ENCODE results near the gene MRPL20.
"Not testable (repeated sequence)": the region's sequence is repeated elsewhere in the genome, so short reads cannot be mapped to it uniquely, and the experiment has no call there.

The MRPL20 gene

DNA sequence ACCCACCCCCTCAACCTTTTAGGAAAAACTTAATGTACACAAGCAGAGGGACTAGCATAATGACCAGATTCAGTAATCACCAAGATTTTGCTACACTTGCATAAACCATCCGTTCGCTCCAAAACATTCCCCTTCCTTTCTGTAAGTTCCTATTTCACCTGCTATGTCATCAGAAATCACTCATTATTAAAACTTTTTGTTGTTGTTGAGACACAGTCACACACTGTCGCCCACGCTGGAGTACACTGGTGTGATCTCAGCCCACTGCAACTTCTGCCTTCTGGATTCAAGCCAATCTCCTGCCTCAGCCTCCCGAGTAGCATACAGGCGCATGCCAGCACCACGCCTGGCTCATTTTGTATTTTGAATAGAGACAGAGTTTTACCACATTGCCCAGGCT lies 3.4 kb downstream of the MRPL20 start:
- DNase-seq, result no peak

DNA sequence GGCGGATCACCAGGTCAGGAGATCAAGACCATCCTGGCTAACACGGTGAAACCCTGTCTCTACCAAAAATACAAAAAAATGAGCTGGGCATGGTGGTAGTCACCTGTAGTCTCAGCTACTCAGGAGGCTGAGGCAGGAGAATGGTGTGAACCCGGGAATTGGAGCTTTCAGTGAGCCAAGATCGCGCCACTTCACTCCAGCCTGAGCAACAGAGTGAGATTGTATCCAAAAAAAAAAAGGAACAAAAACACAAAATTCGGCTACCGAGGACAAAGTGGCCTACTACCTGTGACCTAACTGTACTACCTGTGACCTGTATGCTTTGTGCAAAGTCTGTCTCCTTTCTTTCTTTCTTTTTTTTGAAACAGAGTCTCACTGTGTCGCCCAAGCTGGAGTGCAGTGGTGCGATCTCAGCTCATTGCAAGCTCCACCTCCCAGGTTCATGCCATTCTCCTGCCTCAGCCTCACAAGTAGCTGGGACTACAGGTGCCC lies 4.1 kb downstream of the MRPL20 start:
- not testable (repeated sequence) for DNase-seq

DNA sequence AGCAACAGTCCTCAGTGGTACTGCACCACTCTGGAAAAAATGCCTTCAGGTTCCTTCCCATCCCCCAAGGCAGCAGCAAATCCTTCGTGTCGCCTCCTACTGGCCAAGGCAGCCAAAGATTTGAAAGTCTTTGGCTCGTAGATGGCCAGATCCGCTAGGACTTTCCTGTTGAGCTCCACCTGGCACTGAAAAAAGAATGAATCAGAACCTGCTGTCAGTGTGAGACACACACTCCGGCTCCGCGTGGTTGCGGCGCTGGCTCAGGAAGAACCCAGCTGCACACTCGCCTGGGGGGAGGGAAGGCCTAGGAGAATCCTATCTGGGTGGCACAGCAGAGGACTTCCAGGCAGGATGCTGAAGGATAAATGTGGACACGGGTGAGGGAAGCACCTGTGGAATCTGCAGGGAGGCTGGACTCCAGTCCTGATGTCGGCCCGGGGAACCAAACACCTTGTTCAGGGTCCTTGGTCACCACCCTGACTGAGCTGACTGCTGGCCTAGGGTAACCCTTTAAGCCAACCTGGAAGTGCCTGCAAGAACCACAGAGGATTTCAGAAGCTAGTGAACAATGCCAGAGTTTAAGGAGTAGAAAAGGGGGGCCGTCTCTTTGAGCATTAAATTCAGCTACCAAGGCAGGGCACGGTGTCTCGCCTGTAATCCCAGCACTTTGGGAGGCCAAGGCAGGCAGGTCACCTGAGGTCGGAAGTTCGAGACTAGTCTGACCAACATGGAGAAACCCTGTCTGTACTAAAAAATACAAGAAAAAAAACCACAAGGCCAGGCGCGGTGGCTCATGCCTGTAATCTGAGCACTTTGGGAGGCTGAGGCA lies 4.8 kb downstream of the MRPL20 start:
- peak in 1 of 5 donors; percentile 24 for DNase-seq

DNA sequence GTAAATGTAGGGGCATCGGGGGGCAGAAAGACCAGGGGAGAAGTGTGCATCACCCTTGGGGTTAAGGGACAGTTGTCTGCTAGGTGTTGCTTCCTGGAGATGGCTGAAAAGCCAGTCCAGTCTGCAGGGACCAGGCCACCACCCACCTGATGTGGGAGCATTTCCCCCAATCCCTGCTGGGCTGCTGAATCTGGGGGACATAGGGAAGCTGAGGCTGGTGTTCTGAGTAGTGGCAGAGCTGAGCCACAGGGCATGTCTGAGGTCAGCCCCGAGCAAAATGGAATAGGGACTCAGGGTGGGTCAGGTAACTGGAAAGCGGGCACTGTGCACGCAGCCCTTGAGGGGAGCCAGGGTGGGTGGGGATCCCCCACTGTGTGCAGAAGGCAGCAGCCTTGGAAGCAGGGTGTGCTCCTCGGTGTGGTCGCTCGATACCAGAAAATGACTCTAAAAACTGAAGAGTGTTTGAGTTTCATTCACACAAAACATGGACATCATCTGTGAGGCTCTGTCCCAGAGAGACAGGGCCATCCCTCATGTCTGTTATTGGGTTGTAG lies 5.6 kb downstream of the MRPL20 start:
- no peak for DNase-seq

DNA sequence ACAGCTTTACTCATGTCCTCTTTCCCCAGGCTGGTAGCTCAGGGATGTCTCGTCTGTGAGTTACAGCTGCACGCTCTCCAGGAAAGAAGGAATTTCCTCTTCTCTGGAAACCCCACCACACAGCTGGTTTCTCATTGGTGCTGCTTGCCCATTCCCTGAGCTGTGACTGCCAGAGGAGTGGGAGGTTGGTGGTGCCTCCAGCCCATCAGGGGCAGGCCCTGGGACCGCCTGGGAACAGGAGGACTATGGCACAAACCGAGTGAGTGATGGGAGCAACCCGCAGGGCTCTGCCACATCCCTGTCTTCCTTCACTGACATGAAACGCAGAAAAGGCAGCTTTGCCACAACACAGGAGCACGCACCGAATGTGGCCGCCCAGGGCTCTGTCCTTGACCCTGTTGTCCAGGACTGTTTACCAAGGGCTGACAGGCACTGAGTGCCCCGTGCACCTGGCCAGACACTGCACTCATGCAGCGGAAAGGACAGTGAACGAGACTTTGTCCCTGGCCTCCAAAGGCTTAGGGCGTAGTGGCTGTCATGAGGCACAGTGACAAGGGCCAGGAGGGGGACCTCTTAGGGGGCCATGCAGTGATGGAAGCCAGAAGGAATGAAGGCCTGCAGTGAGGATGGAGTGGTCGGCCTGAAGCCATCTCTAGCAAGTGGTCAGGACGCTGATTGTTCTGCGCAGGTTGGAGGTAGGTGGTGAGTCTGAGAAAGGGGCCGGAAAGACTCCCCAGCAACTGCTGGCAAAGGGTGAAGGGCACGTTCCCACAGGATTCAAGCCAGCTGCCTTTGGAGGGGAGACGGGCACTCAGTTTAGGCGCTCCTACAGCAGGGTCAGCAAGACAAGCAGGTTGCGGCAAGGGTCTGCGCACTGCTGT lies 6.3 kb downstream of the MRPL20 start:
- no peak for DNase-seq

DNA sequence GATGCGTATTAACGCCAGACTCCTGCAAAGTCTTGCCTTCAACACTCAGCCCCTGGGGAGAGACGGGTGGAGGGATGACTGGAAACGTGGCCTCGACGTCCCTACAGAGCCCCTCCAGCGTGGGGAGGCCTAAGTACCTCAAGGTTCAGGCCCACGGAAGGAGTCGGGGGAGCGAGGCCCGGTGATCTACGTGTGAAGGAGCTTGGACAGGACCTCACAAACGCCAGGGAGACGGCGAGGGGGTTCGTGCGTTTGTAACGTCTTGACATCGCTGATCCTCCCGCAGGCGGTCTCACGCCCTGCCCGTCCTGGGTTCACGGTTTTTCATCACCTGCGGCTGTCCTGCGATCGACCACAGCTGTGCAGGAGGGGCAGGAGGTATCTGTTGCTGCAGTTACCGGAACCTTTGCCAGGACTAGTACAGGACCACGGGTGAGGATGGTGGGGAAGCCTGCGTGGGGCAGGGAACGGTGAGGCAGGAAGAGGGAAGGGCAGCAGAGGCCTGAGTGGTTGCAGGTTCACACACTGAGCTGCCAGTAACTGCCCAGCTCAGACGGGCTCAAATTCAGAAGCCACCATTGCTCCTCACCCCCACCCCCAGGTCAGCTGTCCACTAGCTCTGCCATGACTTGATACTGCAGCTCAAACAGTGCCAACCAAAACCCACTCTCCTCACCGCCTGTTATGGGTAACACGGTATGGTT lies 7.1 kb downstream of the MRPL20 start:
- no peak for DNase-seq

DNA sequence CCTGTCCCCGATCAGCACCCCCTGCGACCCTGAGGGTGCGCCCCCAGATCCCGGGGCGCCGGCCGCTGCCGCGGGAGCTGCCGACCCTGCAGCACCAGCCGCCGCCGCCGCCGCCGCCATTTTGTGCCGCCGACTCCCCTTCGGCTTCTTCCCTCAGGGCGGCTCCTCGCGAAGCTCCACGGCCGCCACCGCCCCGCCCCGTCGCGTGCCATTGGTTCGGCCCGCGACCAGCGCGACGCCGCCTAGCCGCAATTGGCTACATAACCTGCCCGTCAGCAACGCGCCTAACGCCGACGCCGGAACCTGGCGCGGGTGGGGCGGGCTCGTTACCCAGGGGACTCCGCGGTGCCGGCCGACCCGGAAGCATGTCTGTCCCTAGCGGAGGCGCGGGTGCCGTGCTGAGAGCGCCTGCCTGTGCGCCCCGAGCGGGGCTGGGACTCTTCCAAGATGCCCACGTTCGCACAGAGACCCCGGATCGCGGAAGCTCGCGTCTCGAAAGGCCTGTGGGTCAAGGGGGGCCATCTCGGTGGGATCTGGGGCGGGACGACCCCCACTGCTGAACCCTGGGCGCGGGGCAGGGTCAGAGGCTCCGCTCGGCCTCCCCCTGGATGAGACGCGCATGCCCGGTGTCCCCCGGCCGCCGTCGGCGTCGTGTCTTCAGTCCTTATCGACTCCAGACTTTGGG lies 7.8 kb downstream of the MRPL20 start, which contains the start of gene CCNL2:
Gene CCNL2 (minus strand): TSS at position 149 of the 685 bp plus-strand sequence. CDS start 29 bp downstream, at position 120.
- peak; percentile 98 to 100 (median 99) for DNase-seq

DNA sequence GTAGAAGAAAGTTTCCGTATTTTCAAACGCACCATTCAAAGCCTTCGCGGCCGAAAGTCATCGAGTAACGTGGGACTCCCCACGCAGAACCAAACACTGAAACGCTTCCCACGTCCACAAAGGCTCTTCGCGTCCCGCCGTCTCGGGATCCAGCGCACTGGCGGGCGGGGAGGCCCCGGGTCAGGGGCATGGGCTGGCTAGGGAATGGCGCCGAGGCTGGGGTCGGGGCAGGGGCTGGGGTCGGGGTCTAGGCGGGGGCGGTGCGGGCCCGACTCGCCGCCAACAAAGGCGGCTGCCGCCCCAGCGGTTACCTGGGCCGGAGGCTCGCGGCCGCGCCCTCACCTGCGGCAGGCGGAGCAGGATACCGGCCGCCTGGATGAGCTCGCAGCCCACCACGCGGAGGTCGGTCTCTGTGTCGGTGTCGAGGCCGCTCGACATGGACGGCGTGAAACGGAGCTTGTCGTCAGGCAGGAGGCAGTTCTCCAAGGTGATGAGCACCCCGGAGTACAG lies 8.4 kb downstream of the MRPL20 start:
- peak in 1 of 5 donors; percentile 24 for DNase-seq

DNA sequence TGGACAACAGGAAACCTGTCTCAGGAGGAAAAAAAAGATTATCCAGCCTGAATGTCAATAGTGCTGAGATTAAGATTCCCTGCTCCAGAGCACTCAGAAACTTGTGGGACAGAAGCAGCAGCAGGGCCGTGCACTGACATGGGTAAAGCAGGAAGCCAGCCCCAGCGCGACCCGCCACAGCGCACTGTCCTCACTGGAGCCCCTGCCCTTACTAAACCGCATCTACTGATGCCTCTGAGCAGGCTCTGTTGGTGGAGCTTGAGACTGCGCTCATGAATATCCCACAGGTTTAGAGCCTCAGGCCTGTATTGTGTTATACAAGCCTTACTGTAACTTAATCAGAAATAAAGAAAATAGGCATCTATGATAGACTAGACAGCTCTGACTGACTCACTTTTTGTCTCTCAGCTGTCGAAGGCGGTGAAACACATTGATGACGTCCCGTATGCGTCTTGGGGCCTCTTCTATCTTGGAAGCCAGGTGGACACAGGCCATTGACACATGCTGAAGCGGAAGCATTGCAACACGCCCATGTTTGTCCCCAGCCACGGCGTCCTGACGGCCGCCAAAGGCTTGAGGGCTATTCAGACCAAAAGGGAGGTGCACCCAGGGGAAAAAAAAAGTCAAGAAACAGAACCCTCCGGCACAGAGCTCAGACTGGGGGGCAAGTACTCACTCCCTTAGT lies 9.1 kb downstream of the MRPL20 start:
- no peak for DNase-seq

DNA sequence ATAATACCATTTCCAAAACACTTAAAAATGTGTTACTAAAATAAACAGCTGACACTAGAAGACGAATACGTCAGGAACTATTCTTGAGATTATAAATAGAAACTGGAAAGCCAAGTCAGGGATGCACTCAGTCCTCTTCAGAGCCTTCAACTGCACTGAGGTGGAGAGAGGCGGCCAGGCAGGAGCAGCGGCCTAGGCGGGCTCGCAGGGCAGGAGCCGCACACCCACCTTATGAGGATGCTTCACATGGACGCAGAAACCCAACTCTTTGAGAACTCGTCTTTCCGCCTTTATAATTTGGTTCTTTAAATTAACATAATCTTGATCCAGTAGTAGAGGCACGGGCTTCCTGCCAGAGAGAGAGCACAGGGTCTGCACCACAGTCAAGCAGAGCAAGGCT lies 11.9 kb downstream of the MRPL20 start:
- no peak for DNase-seq

DNA sequence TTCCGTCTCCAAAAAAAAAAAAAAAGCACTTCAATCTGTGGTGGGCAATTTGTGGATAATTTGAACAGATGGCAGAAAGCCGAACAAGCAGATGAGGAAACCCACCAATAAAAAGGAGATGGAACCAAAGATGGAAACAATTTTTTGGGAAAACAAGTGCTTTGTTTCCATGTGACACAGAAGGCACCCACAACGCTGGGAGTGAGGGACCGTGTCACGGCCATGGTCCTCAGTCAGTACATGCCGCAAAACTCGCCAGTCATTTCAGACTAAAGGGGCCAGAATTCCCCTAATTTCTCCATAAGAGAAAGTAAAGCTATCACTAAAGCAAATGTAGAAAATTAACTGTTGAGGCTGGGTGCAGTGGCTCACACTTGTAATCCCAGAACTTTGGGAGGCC lies 13.0 kb downstream of the MRPL20 start:
- DNase-seq, result no peak

DNA sequence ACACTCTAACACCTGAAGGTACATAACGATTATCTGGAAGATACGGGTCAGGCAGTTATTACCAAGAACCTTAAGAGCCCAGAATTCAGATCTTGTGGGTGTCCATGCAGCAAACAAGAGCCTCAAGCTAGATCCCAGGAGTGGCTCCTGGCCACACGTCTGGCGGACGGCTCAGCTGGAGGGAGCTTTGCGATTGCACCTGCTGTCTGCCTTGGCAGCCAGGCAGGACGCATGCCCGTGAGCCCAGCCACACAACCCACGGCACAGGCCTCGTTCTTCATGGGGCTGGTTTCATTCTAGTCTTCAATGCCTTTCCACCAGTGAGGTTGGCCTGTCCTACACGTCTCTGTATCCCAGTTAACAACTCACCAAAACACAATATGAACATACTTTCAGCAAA lies 13.7 kb downstream of the MRPL20 start:
- no peak for DNase-seq

DNA sequence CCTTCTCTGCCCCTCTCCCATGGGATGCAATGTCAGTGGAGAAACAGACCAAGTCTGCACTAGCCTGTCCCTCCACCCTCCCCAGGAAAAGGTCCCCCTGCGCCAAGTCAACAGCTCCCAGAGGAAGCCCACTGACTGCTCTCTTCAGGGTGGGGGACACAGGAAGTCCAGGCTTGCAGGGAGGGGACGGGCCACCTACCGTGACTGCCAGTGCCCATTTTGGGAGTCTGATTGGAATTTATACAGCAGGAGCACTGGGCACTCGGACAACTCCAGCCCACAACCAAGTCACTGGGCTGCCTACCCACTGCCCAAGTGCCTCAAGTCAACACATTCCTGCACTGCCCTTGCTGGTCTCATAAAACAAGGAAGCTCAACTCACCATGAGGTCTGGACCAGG lies 14.1 kb downstream of the MRPL20 start:
- DNase-seq, result no peak

DNA sequence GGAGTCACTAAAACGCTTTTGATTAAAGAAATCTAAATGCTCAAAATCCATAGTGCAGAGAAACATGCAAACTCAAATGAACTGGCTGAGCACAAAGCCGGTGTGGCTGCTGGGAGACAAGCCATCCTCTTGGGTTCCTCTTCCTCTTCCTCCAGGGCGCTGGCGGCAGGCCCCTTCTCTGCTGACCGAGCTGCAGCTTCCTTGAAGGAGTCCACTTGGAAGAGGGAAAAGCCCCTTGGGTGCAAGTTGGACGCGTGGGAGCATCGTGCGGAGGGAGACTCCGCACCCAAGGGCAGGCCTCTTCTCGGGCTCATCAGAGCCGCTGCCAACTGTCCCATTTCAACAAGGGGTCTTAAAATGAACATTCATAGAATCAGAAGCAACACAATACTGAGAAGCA lies 15.9 kb downstream of the MRPL20 start:
- DNase-seq, result no peak

DNA sequence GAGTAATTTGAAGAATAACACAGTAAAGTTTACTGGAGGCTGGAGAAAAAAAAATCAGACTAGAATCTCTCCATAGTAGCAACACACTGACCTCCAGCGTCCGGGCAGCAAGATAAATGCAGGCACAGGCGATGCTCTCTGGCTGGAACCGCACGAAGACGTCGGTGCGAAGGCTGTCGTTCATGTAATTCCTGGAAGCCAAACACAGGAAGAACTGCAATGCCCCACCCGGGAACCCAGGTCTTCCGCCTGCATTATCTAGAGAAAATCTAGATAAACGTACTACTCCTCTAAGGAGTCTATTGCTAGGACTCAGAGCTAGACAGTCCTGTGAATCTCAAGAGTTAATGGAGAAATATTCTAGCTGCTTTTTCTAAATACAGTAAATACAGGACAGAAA lies 16.4 kb downstream of the MRPL20 start:
- no peak for DNase-seq

DNA sequence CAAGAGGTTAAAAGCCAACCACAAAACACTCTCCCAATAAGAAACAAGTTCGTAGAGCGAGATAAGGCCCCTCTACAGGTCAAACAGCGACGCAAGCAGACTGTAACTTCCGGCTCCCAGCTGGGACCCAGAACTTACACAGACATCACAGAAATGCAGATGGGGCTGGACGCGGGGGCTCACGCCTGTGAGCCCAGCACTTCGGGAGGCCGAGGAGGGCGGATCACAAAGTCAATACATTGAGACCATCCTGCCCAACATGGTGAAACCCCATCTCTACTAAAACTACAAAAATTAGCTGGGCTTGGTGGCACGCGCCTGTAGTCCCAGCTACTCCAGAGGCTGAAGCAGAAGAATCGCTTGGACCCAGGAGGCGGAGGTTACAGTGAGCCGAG lies 19.0 kb downstream of the MRPL20 start:
- no peak for DNase-seq

DNA sequence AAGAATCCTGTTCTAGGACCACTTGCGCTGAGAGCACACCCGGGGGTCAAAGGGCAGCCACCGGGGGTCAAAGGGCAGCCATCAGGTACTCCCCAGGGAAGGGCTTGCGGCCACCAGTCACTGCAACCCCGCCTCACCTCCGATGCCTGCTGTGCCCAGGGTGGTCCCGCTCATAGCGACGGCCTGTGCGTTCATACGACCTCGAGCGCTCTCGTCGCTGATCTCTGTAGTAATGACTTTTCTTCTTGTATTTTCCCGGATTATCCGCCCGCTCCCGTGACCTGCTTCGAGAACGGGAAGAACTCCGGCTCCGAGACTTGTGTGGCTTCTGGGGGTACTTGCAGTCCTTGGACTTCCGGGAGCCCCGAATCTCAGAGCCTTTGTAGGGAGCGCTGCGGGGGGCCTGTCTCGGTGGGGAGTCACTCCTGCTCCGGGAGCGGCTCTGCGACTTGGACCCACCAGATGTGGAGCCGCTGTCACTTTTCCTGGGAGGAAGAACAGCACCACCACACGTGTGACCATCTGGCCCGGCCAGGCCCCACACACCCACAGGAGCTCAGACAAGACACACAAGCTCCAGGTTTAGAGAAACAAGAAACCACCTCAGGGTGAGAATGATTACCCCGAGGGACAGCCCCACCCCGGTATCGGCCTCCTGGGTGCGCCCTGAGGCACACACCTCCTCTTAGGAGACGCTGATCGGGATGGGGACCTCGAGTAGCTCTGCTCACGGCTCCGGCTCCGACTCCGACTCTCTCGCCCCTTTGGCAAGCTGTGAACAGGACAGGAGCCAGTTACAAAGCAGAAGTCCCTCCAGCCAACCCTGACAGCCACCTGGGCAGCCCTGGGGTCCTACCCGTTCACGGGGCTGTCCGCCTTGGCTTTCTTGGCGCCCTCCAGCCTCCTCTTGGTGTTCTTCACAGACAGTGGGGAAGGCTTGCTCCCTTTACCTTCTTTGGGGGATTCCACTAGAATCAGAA lies 19.7 kb downstream of the MRPL20 start:
- no peak for DNase-seq

DNA sequence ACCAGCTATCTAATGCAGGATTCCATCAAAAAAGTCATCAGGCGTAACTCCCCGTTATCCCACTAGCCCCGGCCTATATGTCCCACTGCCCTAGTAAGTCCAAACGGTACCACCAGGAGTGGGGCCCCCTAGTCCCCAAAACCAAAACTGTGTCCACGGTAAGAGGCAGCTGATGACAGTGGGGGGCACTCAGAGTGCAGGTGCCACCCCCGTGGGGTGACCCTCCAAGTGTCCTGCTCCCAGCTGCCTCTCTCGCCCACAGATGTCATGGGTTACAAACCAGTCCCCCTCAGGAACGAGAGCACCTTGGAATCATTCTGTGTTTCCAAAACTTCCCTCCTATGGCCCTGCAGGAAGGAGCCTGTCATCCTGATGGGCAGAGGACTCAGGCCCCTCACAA lies 21.2 kb downstream of the MRPL20 start:
- no peak for DNase-seq

DNA sequence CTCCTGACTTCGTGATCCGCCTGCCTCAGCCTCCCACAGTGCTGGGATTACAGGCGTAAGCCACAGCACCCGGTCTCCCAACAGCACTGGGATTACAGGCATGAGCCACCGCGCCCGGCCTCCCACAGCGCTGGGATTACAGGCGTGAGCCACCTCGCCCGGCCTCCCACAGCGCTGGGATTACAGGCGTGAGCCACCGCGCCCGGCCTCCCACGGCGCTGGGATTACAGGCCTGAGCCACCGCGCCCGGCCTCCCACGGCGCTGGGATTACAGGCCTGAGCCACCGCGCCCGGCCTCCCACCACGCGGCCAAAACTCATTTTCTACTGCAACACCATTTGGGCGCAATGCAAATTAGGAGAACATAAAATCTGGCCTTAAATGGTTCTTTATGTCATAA lies 21.8 kb downstream of the MRPL20 start:
- not testable (repeated sequence) for DNase-seq

DNA sequence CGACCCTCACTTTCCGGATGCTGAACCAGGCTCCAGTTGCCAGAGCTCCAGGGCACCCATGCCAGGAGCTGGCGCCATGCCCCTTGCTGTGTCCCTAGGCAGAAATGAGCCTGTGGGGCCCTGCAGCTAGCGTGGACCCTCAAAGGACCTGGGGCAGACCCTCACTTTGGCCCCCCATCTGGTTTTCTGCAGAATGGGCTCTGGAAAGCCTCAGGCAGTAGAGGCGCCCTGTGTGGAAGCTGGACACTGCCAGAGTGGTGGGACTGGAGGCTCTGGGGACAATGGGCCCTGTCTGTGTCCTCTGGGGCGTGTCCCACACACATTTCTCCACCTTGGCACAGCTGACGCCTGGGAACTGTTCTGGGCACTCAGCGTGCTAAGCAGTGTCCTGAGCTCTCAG lies 25.8 kb downstream of the MRPL20 start:
- no peak for DNase-seq
